Measurements from ENCODE around the gene C1S.
"Not testable (repeated sequence)": the region's sequence is repeated elsewhere in the genome, so short reads cannot be mapped to it uniquely, and the experiment has no call there.

- TF ChIP-seq CTCF (conservative IDR thresholded peaks at IDR 0.05; ENCODE audit: low read depth, low read length); EZH2 (IDR thresholded peaks at IDR 0.05; ENCODE audit: borderline replicate concordance, low read depth, low read length, poor library complexity, severe bottlenecking): not testable (repeated sequence)
These were observed 49.1 kb upstream of the C1S start for GRCh38 chr12:7011398-7011797.
